Epithelial cell of esophagus (primary cell): Measurements from ENCODE around the gene ZNF622.
A peak's percentile ranks its signal among the peaks of the same experiment; 100 is the strongest.

Experiments
- DNase-seq: peaks from one replicate; pipeline ENCODE4 v3.0.0; 2010; ENCODE audit warnings: low read depth
- H3K4me3 ChIP-seq: 2 replicates; pipeline ENCODE4 v1.5.1; 2011; ENCODE audit warnings: mild to moderate bottlenecking, low read length, control low read depth
- CTCF ChIP-seq: IDR thresholded peaks from 2 replicates; pipeline ENCODE4 v1.5.1; 2011; ENCODE audit warnings: low read depth, mild to moderate bottlenecking, low read length, control low read depth, inconsistent platforms; ENCODE audit not compliant: insufficient read depth; ENCODE audit errors: missing control alignments

ZNF622 gene

GRCh38 chr5:16464231-16464630, 1.4 kb downstream of the ZNF622 start:
- DNase-seq = no peak
- no peak for TF ChIP-seq CTCF
- peak overlapping the region; percentile 87 for H3K4me3 ChIP-seq

- no peak for TF ChIP-seq CTCF
- no peak overlapping the region for H3K4me3 ChIP-seq
- no peak for DNase-seq
Measured at GRCh38 chr5:16461782-16462181, 3.8 kb downstream of the ZNF622 start.

- DNase-seq = no peak
- no peak for TF ChIP-seq CTCF
- H3K4me3 ChIP-seq = no peak overlapping the region
Measured at GRCh38 chr5:16461026-16461425, 4.6 kb downstream of the ZNF622 start.

- H3K4me3 ChIP-seq = no peak overlapping the region
- DNase-seq = no peak
- TF ChIP-seq CTCF = no peak
Measured at GRCh38 chr5:16459451-16459850, 6.1 kb downstream of the ZNF622 start.

GRCh38 chr5:16457853-16458252, 7.7 kb downstream of the ZNF622 start:
- DNase-seq = no peak
- no peak overlapping the region for H3K4me3 ChIP-seq

GRCh38 chr5:16457451-16457850, 8.1 kb downstream of the ZNF622 start:
- no peak for DNase-seq
- TF ChIP-seq CTCF = peak; percentile 14
- no peak overlapping the region for H3K4me3 ChIP-seq

More at GRCh38 chr5:16457853-16458252, 7.7 kb downstream of the ZNF622 start:
- no peak for TF ChIP-seq CTCF

GRCh38 chr5:16456103-16456832, 9.3 kb downstream of the ZNF622 start:
- peak; percentile 68 for TF ChIP-seq CTCF
- peak; percentile 81 for DNase-seq
- no peak overlapping the region for H3K4me3 ChIP-seq
